H9 (cell line): ENCODE data around the gene UBE2D3. TPM values are rescaled to one million over a fixed set of nuclear protein-coding genes. Genes with fewer than 3 reads are reported as not detected.

Source experiments
- DNase-seq: peaks from one replicate; pipeline ENCODE4 v3.0.0-alpha.2; 2017
- H2AFZ ChIP-seq: one replicate; pipeline ENCODE4 v1.6.1; 2013; ENCODE audit warnings: mild to moderate bottlenecking, low read length, control low read depth, moderate library complexity
- H2AK5ac ChIP-seq: 2 replicates; pipeline ENCODE4 v1.6.1; 2013; ENCODE audit warnings: low read length, control low read depth, mixed read lengths; ENCODE audit not compliant: insufficient read length
- H2BK120ac ChIP-seq: one replicate; pipeline ENCODE4 v1.6.1; 2013; ENCODE audit warnings: low read depth, mild to moderate bottlenecking, low read length, control low read depth, inconsistent platforms; ENCODE audit not compliant: poor library complexity, severe bottlenecking
- H2BK12ac ChIP-seq: 2 replicates; pipeline ENCODE4 v1.6.1; 2013; ENCODE audit warnings: low read length, control low read depth, mixed read lengths, low read depth; ENCODE audit not compliant: insufficient read length
- H2BK15ac ChIP-seq: 2 replicates; pipeline ENCODE4 v1.6.1; 2013; ENCODE audit warnings: low read depth, low read length, control low read depth
- H2BK20ac ChIP-seq: one replicate; pipeline ENCODE4 v1.6.1; 2013; ENCODE audit warnings: low read depth, mild to moderate bottlenecking, low read length, control low read depth, inconsistent platforms; ENCODE audit not compliant: poor library complexity, severe bottlenecking
- H2BK5ac ChIP-seq: 2 replicates; pipeline ENCODE4 v1.6.1; 2013; ENCODE audit warnings: low read length, control low read depth, mixed read lengths; ENCODE audit not compliant: insufficient read length
- H3K14ac ChIP-seq: 2 replicates; pipeline ENCODE4 v1.6.1; 2013; ENCODE audit warnings: low read length, control low read depth; ENCODE audit not compliant: insufficient read depth
- H3K18ac ChIP-seq: 2 replicates; pipeline ENCODE4 v1.6.1; 2013; ENCODE audit warnings: low read depth, mild to moderate bottlenecking, mixed read lengths, low read length, control low read depth; ENCODE audit not compliant: insufficient read length
- H3K23ac ChIP-seq: 2 replicates; pipeline ENCODE4 v1.6.1; 2013; ENCODE audit warnings: low read length, control low read depth, mixed read lengths, low read depth; ENCODE audit not compliant: insufficient read length
- H3K23me2 ChIP-seq: 2 replicates; pipeline ENCODE4 v1.6.1; 2013; ENCODE audit warnings: low read depth, mild to moderate bottlenecking, mixed read lengths, low read length, control low read depth; ENCODE audit not compliant: insufficient read length, poor library complexity, severe bottlenecking
- H3K27ac ChIP-seq: 2 replicates; pipeline ENCODE4 v1.5.1; 2013; ENCODE audit warnings: low read length, control low read depth, mixed read lengths, low read depth; ENCODE audit not compliant: insufficient read length
- H3K27me3 ChIP-seq: 2 replicates; pipeline ENCODE4 v1.6.1; 2013; ENCODE audit warnings: low read length, control low read depth, inconsistent platforms; ENCODE audit not compliant: insufficient read depth
- H3K4ac ChIP-seq: 2 replicates; pipeline ENCODE4 v1.6.1; 2013; ENCODE audit warnings: low read depth, mild to moderate bottlenecking, control low read depth, inconsistent platforms, low read length, moderate library complexity
- H3K4me1 ChIP-seq: 2 replicates; pipeline ENCODE4 v1.6.1; 2013; ENCODE audit warnings: low read length, control low read depth, inconsistent platforms; ENCODE audit not compliant: insufficient read depth
- H3K4me2 ChIP-seq: 2 replicates; pipeline ENCODE4 v1.6.1; 2013; ENCODE audit warnings: low read length, control low read depth, mixed read lengths; ENCODE audit not compliant: insufficient read length, insufficient read depth
- H3K56ac ChIP-seq: 2 replicates; pipeline ENCODE4 v1.6.1; 2013; ENCODE audit warnings: low read depth, mild to moderate bottlenecking, mixed read lengths, low read length, control low read depth; ENCODE audit not compliant: insufficient read length
- H3K79me1 ChIP-seq: 2 replicates; pipeline ENCODE4 v1.6.1; 2013; ENCODE audit warnings: low read depth, mild to moderate bottlenecking, moderate library complexity, low read length, control low read depth, inconsistent platforms; ENCODE audit not compliant: insufficient read depth, poor library complexity, severe bottlenecking
- H3K79me2 ChIP-seq: 2 replicates; pipeline ENCODE4 v1.6.1; 2013; ENCODE audit warnings: low read length, control low read depth, inconsistent platforms; ENCODE audit not compliant: insufficient read depth
- H3K9ac ChIP-seq: 2 replicates; pipeline ENCODE4 v1.6.1; 2013; ENCODE audit warnings: low read length, control low read depth, mixed read lengths; ENCODE audit not compliant: insufficient read length; ENCODE audit errors: extremely low read depth
- H3K9me3 ChIP-seq: one replicate; pipeline ENCODE4 v1.6.1; 2013; ENCODE audit warnings: low read depth, low read length, inconsistent platforms; ENCODE audit not compliant: control insufficient read depth
- H3T11ph ChIP-seq: one replicate; pipeline ENCODE4 v1.6.1; 2013; ENCODE audit warnings: mild to moderate bottlenecking, low read length, control low read depth, inconsistent platforms
- H4K20me1 ChIP-seq: one replicate; pipeline ENCODE4 v1.6.1; 2013; ENCODE audit not compliant: control insufficient read depth, insufficient read length, insufficient read depth
- H4K5ac ChIP-seq: 2 replicates; pipeline ENCODE4 v1.6.1; 2013; ENCODE audit warnings: low read depth, mild to moderate bottlenecking, mixed read lengths, low read length, control low read depth; ENCODE audit not compliant: insufficient read length
- H4K8ac ChIP-seq: replicated peaks from 2 replicates; pipeline ENCODE4 v1.6.1; 2013; ENCODE audit warnings: low read length, control low read depth, mixed read lengths, low read depth; ENCODE audit not compliant: insufficient read length
- H4K91ac ChIP-seq: 2 replicates; pipeline ENCODE4 v1.6.1; 2013; ENCODE audit warnings: low read depth, mild to moderate bottlenecking, moderate library complexity, mixed read lengths, low read length, control low read depth; ENCODE audit not compliant: insufficient read length
- H3K27ac Mint-ChIP-seq, 3 experiments: 2 replicates in 2 of 3; 3 replicates in 1 of 3; pipeline ENCODE4 v1.8.0; 2020 to 2021; ENCODE audit warnings: mixed read lengths in 3 of 3, mild to moderate bottlenecking in 1 of 3, moderate library complexity in 1 of 3
- H3K27me3 Mint-ChIP-seq: 2 replicates; pipeline ENCODE4 v1.8.0; 2021; ENCODE audit warnings: low read depth, mild to moderate bottlenecking, moderate library complexity, mixed read lengths
- H3K36me3 Mint-ChIP-seq, 3 experiments: 2 replicates in 2 of 3; 3 replicates in 1 of 3; pipeline ENCODE4 v1.8.0; 2020 to 2021; ENCODE audit warnings: low read depth in 3 of 3, mixed read lengths in 3 of 3; ENCODE audit not compliant: insufficient read depth in 1 of 3
- H3K4me1 Mint-ChIP-seq, 2 experiments: 2 replicates each; pipeline ENCODE4 v1.8.0; 2020; ENCODE audit warnings: mixed read lengths in 2 of 2
- H3K4me3 Mint-ChIP-seq, 2 experiments: 2 replicates in 1 of 2; 3 replicates in 1 of 2; pipeline ENCODE4 v1.8.0; 2020 to 2021; ENCODE audit warnings: mild to moderate bottlenecking in 2 of 2, mixed read lengths in 2 of 2, moderate library complexity in 1 of 2
- H3K9me3 Mint-ChIP-seq, 2 experiments: 2 replicates in 1 of 2; 3 replicates in 1 of 2; pipeline ENCODE4 v1.8.0; 2020; ENCODE audit warnings: mild to moderate bottlenecking in 2 of 2, mixed read lengths in 2 of 2, moderate library complexity in 1 of 2
- WGBS: extraction: QIAGEN DNeasy Blood & Tissue Kit; methylation state at CpG from one replicate; pipeline ENCODE4 v1.1.7; 2013; ENCODE audit warnings: missing lambda C conversion rate, low lambda C conversion rate, mixed read lengths; ENCODE audit not compliant: insufficient read length; ENCODE audit errors: extremely low coverage; 5-methylcytosine and 5-hydroxymethylcytosine counted together
- total RNA-seq: library from RNA; stranded (reverse); gene quantifications from 2 replicates; pipeline ENCODE4 v1.2.1, GENCODE V29; 2021
- TF ChIP-seq, protein P1 (sequence below): fragments of 200-600 bp; sonication (generic); conservative IDR thresholded peaks from 3 replicates; pipeline ENCODE4 v1.8.0; 2021; ENCODE audit warnings: antibody characterized with exemption, mild to moderate bottlenecking

Gene UBE2D3
- total RNA-seq, 1 experiment from 2014 or later: 378 TPM

DNA sequence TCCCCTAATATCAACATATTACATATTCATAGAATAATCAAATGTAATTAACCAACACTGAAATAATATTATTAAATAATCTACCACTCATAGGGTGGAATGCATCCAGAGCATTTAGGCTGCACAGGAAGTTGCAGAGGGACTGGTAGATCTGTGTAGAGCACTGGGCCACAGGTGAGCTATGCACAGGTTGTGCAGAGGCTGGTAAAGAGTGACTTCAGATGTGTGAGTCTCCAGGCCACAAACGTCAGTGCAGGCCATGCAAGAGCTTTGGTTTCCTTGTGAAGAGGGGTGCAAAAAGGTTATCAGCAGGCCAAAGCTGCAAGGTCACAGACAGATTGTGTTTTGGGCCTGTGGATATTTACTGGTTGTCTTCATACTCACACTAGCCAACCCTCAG is 41.1 kb downstream of the UBE2D3 start:
- Histone ChIP-seq H2BK20ac (no peak overlapping the region), H4K20me1 (no peaks in the 10 kb centered on the region), H2AFZ (no peak overlapping the region), H3K23ac (no peak overlapping the region), H2BK15ac (no peak overlapping the region), H3K4ac (no peak overlapping the region), H3K27me3 (no peaks in the 10 kb centered on the region), H3K9ac (no peak overlapping the region), H4K8ac (no peak overlapping the region), H3K56ac (no peak overlapping the region), H2BK12ac (no peak overlapping the region), H3K18ac (no peak overlapping the region), H3T11ph (no peak overlapping the region), H4K5ac (no peak overlapping the region), H3K9me3 (no peaks in the 10 kb centered on the region), H3K23me2 (no peaks in the 10 kb centered on the region), H3K27ac (no peak overlapping the region), H3K4me2 (no peak overlapping the region), H2BK5ac (no peak overlapping the region), H3K4me1 (no peaks in the 10 kb centered on the region), H3K79me1 (no peaks in the 10 kb centered on the region), H2BK120ac (no peak overlapping the region), H2AK5ac (no peak overlapping the region), H3K79me2 (no peaks in the 10 kb centered on the region), H4K91ac (no peak overlapping the region), H3K14ac (no peak overlapping the region; the same call in 1 of the 2 replicates)
- peak overlapping the region in 1 of 3 experiments; percentile 28; a peak in 1 of 7 replicates for H3K27ac Mint-ChIP-seq
- no CpG with 5 or more reads among the region's 1 CpG for WGBS
- H3K4me1 Mint-ChIP-seq: no peaks in the 10 kb centered on the region
- no peak overlapping the region for H3K4me3 Mint-ChIP-seq
- no peaks in the 10 kb centered on the region; a peak in 1 of 5 replicates for H3K9me3 Mint-ChIP-seq
- DNase-seq: no peak
- no peaks in the 10 kb centered on the region for H3K27me3 Mint-ChIP-seq
- H3K36me3 Mint-ChIP-seq: peaks cover 0 to 2% (median 0%) of the 10 kb centered on the region in 3 experiments; a peak in 1 of 7 replicates
- TF ChIP-seq, protein P1, sequence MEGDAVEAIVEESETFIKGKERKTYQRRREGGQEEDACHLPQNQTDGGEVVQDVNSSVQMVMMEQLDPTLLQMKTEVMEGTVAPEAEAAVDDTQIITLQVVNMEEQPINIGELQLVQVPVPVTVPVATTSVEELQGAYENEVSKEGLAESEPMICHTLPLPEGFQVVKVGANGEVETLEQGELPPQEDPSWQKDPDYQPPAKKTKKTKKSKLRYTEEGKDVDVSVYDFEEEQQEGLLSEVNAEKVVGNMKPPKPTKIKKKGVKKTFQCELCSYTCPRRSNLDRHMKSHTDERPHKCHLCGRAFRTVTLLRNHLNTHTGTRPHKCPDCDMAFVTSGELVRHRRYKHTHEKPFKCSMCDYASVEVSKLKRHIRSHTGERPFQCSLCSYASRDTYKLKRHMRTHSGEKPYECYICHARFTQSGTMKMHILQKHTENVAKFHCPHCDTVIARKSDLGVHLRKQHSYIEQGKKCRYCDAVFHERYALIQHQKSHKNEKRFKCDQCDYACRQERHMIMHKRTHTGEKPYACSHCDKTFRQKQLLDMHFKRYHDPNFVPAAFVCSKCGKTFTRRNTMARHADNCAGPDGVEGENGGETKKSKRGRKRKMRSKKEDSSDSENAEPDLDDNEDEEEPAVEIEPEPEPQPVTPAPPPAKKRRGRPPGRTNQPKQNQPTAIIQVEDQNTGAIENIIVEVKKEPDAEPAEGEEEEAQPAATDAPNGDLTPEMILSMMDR: no peak
